Omental fat pad (tissue), 4 donors: Measurements from ENCODE around the gene SLC9A3. TPM values are rescaled to one million over a fixed set of nuclear protein-coding genes. Genes with fewer than 3 reads are reported as not detected.

Experiments used
- ATAC-seq: fragments of 150-250 bp; one replicate; pipeline ENCODE4 v1.9.1; 2016; ENCODE audit warnings: mild to moderate bottlenecking, moderate library complexity; ENCODE audit not compliant: low FRiP score
- DNase-seq: peaks from one replicate; pipeline ENCODE4 v3.0.0-alpha.2; 2019; ENCODE audit warnings: low spot score
- total RNA-seq, 4 donors: library from RNA; depleted of rRNA; stranded (reverse); fragments of >200 nt; gene quantifications; one replicate each; pipeline ENCODE4 v1.1.0, GENCODE V29; 2016
- TF ChIP-seq, protein P1 (sequence below), 3 donors: fragments of 450-650 bp; IDR thresholded peaks; one replicate each; pipeline ENCODE4 v1.5.1; 2016 to 2017; ENCODE audit warnings: antibody characterized with exemption in 3 of 3, mild to moderate bottlenecking in 3 of 3, moderate library complexity in 2 of 3

SLC9A3 gene
- total RNA-seq, 4 donors from 2014 or later = 1.0 to 4.3 (median 1.7) TPM

DNA sequence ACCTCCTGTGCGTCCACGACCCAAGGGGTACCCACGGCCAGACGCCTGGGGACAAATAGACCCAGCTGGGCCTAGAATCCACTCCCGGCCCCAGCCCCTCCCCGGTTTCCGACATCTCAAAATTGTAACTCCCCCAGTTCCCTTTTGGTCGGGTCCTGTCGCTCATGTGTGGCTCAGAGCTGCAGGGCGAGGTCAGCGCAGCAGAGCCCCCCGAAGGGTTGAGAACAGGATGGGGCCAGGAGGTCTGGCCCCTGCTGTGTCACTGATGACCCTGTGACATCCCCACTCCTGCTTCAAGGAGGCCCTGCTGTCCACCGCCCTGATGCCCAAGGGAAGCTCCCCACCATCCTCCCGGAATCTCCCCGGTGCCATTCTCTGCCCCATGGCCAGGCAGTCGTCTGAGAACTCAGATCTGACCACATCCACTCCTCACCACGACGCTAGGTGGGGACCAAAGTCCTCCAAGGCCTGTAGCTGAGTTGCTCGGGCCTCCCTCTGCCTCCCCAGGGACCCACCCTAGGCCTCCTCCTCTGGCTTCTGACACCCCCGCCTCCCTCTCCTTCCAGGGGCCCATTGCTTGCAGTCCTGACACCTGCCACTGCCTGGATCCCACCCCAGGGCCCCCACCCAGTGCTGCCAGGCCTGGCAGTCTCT, 3.9 kb downstream of the SLC9A3 start:
- DNase-seq = no peak
- TF ChIP-seq, protein P1, sequence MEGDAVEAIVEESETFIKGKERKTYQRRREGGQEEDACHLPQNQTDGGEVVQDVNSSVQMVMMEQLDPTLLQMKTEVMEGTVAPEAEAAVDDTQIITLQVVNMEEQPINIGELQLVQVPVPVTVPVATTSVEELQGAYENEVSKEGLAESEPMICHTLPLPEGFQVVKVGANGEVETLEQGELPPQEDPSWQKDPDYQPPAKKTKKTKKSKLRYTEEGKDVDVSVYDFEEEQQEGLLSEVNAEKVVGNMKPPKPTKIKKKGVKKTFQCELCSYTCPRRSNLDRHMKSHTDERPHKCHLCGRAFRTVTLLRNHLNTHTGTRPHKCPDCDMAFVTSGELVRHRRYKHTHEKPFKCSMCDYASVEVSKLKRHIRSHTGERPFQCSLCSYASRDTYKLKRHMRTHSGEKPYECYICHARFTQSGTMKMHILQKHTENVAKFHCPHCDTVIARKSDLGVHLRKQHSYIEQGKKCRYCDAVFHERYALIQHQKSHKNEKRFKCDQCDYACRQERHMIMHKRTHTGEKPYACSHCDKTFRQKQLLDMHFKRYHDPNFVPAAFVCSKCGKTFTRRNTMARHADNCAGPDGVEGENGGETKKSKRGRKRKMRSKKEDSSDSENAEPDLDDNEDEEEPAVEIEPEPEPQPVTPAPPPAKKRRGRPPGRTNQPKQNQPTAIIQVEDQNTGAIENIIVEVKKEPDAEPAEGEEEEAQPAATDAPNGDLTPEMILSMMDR (IDR thresholded peaks at IDR 0.05) = no peak
- ATAC-seq = no peak

- DNase-seq = no peak
- TF ChIP-seq, protein P1 (IDR thresholded peaks at IDR 0.05) = no peak
- ATAC-seq = no peak
Measured at GRCh38 chr5:518721-519120, 5.5 kb downstream of the SLC9A3 start.

- ATAC-seq (no peak), DNase-seq (no peak)
- TF ChIP-seq, protein P1 (IDR thresholded peaks at IDR 0.05) = no peak
Measured at GRCh38 chr5:517535-518100, 6.6 kb downstream of the SLC9A3 start.

GRCh38 chr5:516980-517379, 7.3 kb downstream of the SLC9A3 start:
- TF ChIP-seq, protein P1 (IDR thresholded peaks at IDR 0.05) = no peak
- ATAC-seq (no peak), DNase-seq (no peak)

DNA sequence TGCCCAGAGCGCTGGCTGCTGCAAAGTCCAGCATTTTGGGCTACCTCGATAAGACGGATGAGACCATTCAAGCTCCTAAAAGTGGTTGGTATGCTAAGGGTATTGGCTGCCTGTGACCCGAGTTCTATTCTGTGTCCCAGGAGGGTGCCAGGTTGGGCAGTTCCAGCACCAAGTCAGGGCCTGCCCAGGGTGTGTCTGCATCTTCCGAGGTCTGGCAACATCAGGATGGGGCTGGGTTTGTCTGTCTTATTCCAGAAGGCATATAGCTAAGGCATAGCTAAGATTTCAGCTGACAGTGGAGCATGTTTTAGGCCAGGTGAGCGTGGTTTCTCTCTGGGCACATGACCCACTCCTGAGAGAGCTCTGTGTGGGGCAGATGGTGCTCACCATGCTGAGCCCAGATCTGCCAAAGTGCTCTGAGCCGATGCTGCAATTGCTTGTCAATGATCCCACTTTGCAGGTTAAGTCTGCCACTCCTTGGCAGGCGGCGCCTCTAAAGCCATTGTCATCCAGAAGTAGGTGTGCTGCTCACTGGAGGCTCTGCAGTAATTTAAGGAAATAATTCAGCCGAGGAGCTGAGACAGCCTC, 7.8 kb downstream of the SLC9A3 start:
- ATAC-seq (no peak), DNase-seq (no peak)
- TF ChIP-seq, protein P1 (IDR thresholded peaks at IDR 0.05) = no peak

- TF ChIP-seq, protein P1 (IDR thresholded peaks at IDR 0.05) = no peak
- no peak for DNase-seq
- ATAC-seq = no peak
Measured at GRCh38 chr5:515273-515836, 8.9 kb downstream of the SLC9A3 start.
